GM18868 (cell line): ENCODE measurements around the gene KLHL18.
"Not testable (repeated sequence)": the region's sequence is repeated elsewhere in the genome, so short reads cannot be mapped to it uniquely, and the experiment has no call there.

Experiments used
- ATAC-seq: cut with Tn5 transposase; IDR thresholded peaks from one replicate; pipeline ENCODE4 v1.9.1; 2021; ENCODE audit warnings: mild to moderate bottlenecking, moderate library complexity; ENCODE audit not compliant: unreplicated experiment

KLHL18 gene

GRCh38 chr3:47310391-47310790, 27.6 kb downstream of the KLHL18 start:
- ATAC-seq, result no peak

GRCh38 chr3:47313341-47314055, 30.8 kb downstream of the KLHL18 start:
- ATAC-seq, result no peak

GRCh38 chr3:47314056-47314764, 31.5 kb downstream of the KLHL18 start:
- no peak for ATAC-seq

GRCh38 chr3:47315069-47315647, 32.4 kb downstream of the KLHL18 start:
- no peak for ATAC-seq

- ATAC-seq, result not testable (repeated sequence)
These were observed 33.4 kb downstream of the KLHL18 start for GRCh38 chr3:47316151-47316550.

GRCh38 chr3:47318916-47319315, 36.2 kb downstream of the KLHL18 start:
- ATAC-seq, result no peak

- no peak for ATAC-seq
These were observed 37.2 kb downstream of the KLHL18 start for GRCh38 chr3:47319956-47320355.

- no peak for ATAC-seq
These were observed 40.9 kb downstream of the KLHL18 start for GRCh38 chr3:47323431-47324277.

GRCh38 chr3:47324278-47324865, 41.6 kb downstream of the KLHL18 start:
- no peak for ATAC-seq

GRCh38 chr3:47333907-47334306, 51.2 kb downstream of the KLHL18 start:
- no peak for ATAC-seq

- no peak for ATAC-seq
These were observed 54.9 kb downstream of the KLHL18 start for GRCh38 chr3:47337656-47338055.

GRCh38 chr3:47339951-47340350, 57.2 kb downstream of the KLHL18 start:
- no peak for ATAC-seq

GRCh38 chr3:47340866-47341265, 58.1 kb downstream of the KLHL18 start:
- no peak for ATAC-seq

GRCh38 chr3:47342151-47342550, 59.4 kb downstream of the KLHL18 start:
- no peak for ATAC-seq

- no peak for ATAC-seq
These were observed 60.1 kb downstream of the KLHL18 start for GRCh38 chr3:47342812-47343211.

- ATAC-seq, result no peak
These were observed 60.8 kb downstream of the KLHL18 start for GRCh38 chr3:47343471-47343971.

- no peak for ATAC-seq
These were observed 62.2 kb downstream of the KLHL18 start for GRCh38 chr3:47344971-47345370.

- ATAC-seq, result peak; percentile 72
These were observed 64.6 kb downstream of the KLHL18 start for GRCh38 chr3:47347217-47347801.

- ATAC-seq, result no peak
These were observed 65.8 kb downstream of the KLHL18 start for GRCh38 chr3:47348411-47349154.

GRCh38 chr3:47355010-47355409, 72.3 kb downstream of the KLHL18 start:
- no peak for ATAC-seq
